CD4-positive, alpha-beta T cell treated with Interleukin-4 for 4 hours (primary cell): ENCODE measurements around the gene CYREN.

ENCODE experiments used
- DNase-seq: peaks from one replicate; pipeline ENCODE4 v3.0.0-alpha.2; 2020

Gene CYREN

GRCh38 chr7:135195968-135196629, 25.6 kb upstream of the CYREN start:
- DNase-seq: no peak

- DNase-seq: no peak
Measured at GRCh38 chr7:135195156-135195555, 24.6 kb upstream of the CYREN start.

GRCh38 chr7:135194494-135195095, 24.1 kb upstream of the CYREN start:
- no peak for DNase-seq

DNA sequence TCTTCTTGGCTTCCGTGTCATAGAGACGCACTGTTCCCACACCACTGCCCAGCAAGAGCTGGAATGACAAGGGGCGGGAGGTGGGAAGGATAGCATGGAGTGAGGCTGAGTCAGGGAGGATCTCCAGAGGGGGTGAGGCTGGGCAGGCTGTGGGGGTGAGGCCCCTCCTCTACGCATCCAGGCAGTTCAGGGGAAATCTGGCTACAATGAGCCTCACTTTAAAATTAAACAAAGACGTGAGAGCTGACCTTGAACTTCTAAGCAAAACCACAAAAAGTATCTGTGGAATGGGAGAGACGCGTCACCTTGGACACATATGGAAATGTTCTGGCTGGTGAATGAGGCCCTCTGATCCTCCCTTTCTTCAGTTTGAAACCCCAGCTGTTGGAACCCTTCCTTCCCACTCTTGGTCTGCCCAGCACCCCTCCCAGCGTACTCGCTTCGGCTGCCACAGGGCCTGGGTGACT, 23.1 kb upstream of the CYREN start:
- no peak for DNase-seq

DNA sequence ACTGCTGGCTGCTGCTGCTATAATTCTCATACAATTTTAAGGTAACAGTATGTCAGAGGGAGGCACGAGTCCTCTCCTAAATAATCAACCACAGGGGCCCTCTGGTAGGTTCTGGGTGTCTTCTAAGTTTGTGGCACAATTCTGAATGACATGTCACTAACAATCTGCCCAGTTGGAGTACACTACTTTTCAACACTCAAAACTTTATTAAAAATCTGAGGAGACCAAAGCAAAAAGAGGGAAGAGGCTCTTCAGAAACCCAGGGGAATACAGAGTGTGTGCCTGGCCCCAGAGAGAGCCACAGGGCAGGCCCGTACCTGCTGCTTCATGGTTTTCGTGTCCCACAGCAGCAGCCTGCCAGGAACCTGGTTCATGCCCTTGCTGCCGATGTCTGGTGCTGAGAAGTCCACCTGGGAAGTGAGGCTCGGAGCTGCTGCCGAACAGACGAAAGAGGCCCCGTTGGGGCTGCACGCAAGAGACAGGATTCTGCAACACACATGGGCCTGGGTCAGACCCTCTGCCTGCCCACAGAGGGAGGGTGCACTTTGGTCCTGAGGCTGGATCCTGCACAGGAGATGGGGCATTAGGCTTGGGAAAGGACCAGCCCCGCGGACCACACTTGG, 22.5 kb upstream of the CYREN start:
- DNase-seq: no peak

DNA sequence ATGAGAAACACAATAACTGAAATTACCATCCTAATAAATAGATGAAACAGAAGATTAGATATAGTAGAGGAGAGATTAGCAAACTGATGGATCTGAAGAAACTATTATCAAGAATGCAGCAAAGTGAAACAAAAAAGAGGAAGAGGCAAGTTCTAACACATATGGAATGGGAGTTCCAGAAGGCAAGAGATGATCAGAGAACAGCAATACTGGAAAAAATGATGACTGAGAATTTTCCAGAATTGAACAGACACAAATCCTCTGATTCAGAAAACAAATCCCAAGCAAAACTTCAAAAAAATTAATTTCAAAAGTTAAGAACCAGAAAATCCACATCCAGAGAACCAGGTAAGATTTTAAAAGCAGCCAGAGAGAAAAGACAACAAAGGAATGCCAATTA, 20.2 kb upstream of the CYREN start:
- no peak for DNase-seq

DNA sequence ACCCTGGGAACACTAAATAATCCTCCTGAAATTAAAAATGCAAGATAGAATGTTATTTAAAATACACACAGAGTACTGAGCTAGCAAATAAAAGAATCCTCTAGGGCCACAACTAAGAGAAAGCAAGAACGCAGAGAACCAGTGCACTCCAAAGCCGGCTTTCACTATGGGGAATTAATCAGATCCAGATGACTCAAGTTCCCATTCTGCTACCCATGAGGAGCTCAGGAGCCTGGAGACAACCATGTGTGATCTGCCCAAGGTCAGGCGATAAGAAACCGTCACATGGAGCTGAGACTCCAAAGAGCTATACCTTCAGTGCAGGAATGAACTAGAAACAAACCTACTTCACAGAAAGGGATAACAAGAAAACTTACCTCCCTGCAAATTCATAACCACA, 19.5 kb upstream of the CYREN start:
- no peak for DNase-seq

- no peak for DNase-seq
Measured at GRCh38 chr7:135189221-135189662, 18.7 kb upstream of the CYREN start.

DNA sequence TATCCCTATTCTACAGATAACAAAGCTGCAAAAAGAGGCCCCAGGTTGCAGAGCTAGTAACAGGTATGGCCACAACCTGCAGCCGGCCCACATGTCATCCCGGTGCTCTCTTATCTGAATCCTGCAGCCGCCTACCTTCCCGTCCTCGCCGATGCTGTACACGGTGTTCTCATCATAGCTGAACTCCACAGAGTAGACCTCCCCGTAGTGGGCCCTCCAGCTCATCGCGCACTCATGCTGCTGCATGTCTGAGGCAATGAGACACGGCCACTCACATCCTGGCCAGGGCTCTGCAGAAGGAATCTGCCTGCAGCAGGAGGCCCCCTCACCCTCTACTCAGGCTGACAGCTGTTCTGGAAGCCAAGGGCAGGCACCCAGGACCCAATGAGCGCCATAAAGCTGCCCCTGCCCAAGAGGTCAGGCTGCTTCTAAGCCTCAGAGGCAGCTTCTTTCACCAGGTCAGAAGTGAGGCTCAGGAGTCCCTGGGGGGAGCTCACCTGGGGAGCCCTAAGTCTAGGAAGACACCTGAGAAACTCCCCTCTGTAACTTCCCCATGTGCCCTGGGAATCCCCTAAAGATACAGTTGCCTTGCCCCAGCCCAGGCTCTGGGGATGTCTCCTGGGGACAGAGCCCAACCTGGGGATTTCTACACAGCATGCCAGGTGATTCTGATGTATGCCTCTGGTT, 17.9 kb upstream of the CYREN start:
- no peak for DNase-seq

DNA sequence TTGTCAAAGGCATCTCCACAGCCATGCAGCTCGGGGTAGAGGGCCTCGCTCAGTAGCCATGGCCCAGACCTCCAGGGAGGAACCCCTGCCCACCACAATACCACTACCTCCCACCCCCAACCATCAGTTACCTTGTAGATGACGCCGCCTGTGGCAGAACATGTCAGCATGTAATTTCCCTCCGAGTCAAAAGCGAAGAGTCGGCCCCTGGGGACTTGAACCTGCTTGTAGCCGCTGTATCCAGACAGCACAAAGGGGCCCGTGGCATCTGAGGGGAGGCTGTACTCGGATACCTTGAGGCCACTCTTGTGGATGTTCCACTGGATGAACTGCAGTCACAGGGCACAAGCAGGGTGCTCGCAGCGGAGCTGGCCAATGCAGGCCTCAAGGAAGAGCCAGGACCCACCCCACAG, 16.3 kb upstream of the CYREN start:
- no peak for DNase-seq

DNA sequence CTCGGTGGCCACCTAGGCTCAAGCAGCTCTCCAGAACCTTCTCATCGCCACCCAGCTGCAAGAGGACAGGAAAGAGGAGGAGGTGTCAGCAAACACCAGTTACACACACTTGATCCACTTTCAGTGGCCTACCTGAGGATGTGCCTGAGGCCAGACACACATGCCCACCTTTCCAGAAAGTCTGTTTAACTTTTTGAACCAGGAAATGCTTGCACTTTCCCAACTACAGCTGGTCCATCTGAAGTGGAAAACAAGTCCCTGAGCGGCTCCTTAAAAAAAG, 15.7 kb upstream of the CYREN start:
- no peak for DNase-seq

- DNase-seq: no peak
Measured at GRCh38 chr7:135185471-135186260, 15.2 kb upstream of the CYREN start.

DNA sequence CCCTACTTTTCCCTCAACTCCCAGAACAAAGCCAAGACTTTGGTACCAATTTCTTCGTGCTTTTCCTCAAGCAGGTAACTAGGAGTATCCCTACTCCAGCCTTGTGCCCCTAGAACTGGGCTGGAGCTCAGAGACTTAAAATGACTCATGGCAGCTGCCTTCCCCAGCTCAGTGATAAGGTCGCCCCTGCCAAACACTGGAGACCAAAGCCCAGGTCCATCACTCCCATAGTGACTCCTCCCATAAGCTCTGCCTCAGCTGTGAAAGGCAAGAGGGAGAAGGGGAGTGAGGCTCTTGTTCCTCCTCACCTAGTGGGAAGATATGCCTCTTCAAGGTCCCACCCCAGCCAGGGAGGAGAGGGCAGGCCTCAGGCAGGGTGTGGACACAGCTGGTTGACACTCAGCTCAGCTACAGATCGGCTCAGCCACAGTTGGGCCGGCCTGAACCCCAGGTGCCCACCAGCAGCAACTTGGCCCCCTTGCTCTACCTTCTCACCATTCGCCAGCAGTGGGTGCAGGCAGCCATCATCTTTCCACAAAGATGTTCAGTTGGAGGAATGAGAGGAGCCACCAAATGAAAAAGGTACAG, 13.8 kb upstream of the CYREN start:
- no peak for DNase-seq

GRCh38 chr7:135183478-135183877, 13.0 kb upstream of the CYREN start:
- DNase-seq: no peak

DNA sequence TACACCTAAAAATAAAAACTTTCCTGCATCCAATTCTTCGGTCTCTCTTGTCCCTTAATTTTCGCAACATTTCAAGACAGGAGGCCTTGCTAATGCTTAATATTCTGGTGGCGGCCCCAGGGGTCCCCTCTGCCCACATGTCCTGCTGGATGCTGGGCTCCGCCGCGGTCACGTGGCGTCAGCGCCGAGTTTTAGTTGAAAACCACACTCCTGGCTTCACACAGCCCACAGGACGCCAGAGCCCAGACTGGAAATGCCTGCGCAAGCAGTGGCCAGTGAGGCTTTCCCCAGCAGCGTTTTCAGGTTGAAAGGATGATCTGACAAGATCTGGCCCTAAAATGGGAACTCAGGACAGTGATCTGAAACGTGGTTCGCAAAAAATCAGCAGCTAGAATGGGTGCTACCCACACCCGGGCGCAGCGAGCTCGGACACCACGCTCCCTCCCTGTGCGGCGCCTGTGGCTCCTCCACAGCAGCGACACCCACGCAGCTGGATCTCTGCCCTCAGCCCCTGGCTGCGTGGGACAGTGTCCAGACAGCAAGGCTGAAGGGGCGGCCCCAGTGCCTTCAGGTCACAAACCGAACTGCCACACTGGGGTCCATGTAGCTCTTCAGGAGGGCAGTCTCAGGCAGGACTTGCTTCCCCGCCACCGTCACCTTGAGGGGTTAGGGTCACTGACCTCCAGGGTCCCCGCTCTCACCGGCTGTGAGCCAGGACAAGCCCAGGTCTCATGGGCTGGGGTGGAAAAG, 11.6 kb upstream of the CYREN start:
- DNase-seq: no peak

DNA sequence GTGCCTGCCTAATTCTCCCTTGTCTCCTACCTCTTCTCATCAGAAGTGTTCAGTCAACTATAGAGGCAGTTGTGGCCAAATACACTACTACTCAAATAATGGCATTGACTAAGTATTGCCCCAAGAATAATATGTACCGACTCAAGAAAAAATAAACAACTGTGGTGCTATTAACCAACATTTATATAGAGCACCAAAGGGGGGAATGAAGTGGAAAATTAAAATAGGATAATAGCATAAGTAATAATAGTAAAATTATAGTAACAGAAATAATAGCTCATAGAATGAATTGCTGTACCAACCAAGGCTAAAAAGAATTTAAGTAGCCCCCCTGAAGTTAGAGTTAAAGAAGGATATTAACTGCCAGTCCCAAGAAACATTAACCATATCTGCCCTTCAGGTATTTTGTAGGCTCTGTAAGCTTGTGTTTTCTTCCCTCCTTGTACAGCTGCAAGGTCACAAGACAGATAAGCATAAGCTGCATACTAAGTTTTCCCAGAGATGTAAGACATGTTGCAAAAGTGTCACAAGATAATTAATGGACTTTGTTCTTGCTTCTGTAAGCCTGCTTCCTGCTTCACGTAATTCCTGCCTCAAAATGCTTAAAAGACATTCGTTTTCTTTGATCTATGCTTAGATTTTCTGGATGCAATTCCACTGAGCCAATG, 10.9 kb upstream of the CYREN start:
- DNase-seq: no peak

DNA sequence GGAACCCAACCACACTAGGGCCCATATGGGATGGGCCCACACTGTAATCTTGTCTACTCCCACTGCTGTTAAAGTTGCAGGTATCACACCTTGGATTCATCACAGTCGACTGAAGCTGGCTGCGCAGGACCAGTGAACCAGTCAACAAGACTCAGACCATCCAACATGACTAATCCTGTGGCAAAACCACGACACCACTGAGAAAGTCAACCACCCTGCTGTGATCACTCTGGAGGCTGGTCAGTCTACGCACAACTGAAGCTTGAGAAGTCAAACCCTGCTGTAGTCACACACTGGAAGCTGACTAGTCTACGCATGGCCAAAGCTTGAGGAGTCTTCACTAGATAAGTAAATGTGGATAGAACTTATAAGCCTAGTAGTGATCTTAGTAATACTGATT, 9.6 kb upstream of the CYREN start:
- DNase-seq: no peak

DNA sequence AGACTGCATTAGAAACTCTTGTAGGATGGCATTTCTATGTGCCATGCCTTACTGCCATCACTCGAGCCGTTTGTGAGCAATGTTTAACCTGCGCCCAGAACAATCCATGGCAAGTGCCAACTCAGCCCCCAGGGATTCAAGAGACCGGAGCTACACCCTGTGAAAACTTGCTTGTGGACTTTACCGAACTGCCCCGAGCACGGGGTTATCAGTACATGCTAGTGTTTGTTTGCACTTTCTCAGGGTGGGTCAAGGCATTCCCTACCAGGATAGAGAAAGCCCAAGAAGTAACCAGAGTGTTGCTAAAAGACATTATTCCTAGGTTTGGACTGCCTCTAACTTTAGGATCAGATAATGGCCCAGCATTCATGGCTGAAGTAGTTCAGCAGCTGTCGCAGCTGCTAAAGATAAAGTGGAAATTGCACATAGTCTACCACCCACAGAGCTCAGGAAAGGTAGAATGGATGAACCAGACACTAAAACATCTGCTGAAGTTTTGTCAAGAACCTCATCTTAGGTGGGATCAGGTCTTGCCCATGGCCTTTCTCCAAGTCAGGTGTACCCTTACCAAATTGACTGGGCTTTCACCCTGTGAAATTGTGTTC, 8.9 kb upstream of the CYREN start:
- no peak for DNase-seq

- no peak for DNase-seq
Measured at GRCh38 chr7:135178364-135178763, 7.9 kb upstream of the CYREN start.

- DNase-seq: no peak
Measured at GRCh38 chr7:135177028-135177696, 6.7 kb upstream of the CYREN start.
